ENCODE data around the gene MEDAG.

Gene MEDAG

DNA sequence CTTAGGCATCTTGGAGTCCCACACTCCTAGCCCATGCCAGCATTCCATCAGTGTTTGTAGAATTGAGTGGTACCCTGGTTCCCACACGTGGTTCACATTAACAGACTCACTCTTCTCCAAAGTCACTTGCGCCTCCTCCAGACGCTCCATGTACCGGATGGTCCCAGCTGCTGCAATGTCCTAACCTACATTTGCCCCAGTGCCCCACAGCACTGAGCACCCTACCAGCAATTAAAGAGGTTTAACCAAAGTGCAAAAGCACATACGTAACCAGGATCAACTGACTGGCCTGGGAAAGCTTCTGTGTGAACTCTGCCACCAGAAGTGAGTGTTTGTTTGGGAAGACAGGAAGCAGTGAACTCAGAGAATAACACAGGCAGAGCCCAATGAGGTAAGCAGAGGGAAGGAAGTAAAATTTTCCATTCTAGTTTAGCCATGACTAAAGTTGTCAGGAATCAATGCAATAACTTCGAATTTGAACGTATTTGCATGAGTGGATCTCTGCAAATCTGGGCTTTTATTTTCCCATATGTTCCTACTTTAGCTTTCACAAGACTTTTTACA lies 7.3 kb upstream of the MEDAG start:
- TF ChIP-seq POLR2A (IDR thresholded peaks at IDR 0.05; ENCODE audit: low read depth, low read length) (no peak), SPI1 (IDR thresholded peaks at IDR 0.05; ENCODE audit: low read depth, low read length) (no peak), TAF1 (IDR thresholded peaks at IDR 0.05; ENCODE audit: low read depth, low read length) (no peak)
- DNase-seq (ENCODE audit: insufficient read length, low spot score), result no peak
- FAIRE-seq, result no peak

DNA sequence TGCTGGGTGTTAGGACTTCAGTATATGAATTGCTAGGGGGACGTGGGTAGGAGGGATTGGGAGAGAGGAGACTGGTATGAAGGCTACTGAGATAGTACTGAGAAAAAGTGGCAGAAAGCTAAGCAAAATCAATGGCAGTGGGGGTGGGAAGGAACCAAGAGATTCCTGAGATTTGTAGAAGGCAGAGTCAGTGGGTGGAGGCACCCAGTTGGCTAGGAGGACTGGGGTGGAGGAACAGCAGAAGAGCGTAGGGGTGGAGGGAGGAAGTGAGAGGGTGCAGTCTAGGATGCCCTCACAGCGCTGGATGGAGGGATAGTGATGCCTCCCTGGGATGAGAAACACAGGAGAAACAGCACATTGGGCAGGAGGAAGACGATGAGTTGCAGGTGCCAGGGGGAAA lies 5.6 kb upstream of the MEDAG start:
- DNase-seq (ENCODE audit: insufficient read length, low spot score) (no peak), FAIRE-seq (no peak)
- no peak for TF ChIP-seq POLR2A (IDR thresholded peaks at IDR 0.05; ENCODE audit: low read depth, low read length)
- no peak for TF ChIP-seq PAX5 (IDR thresholded peaks at IDR 0.05; ENCODE audit: insufficient read depth, low read length, severe bottlenecking)

DNA sequence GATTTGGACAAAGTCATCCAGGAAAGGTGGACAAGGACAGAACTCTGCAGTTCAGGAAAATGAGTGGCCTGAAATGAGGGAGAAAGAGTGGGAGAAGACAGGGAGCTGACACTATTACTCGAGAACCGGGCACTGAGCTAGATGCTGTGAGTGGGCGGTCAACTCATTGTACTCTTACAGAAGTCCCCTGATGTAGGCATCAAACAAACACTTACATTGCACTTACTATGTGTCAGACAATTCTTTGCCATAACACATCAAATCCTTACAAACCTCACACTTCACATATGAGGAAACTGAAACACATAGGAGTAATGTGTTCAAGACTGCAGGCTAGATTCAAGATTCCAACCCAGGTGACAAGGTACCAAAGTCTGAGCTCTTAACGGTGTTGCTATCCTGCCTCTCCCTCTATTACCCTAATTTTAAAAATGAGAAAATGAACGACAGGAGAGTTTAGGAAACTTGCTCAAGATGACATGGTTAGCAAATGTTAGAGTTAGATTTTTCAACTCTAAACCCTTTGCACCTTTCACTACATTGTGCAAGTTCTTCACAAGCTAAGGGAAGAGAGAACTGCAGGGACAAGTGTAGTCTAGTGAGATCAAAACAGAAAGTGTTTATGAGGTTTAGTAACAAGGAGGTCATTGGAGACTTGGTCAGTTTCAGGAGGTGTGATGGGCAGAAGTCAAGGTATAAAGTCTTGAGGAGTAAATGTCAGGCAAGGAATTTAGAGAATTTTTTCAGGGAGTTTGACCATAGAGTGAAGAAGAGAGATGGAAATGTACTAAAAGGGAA lies 4.9 kb upstream of the MEDAG start:
- FAIRE-seq (no peak), DNase-seq (ENCODE audit: insufficient read length, low spot score) (no peak)
- no peak for TF ChIP-seq POLR2AphosphoS5 (IDR thresholded peaks at IDR 0.05; ENCODE audit: low read depth, low read length)
- no peak for TF ChIP-seq POU2F2 (IDR thresholded peaks at IDR 0.05; ENCODE audit: low read depth, low read length)
- no peak for TF ChIP-seq TAF1 (IDR thresholded peaks at IDR 0.05; ENCODE audit: low read depth, low read length)
- no peak for TF ChIP-seq SPI1 (IDR thresholded peaks at IDR 0.05; ENCODE audit: low read depth, low read length)
- TF ChIP-seq POLR2A (IDR thresholded peaks at IDR 0.05; ENCODE audit: low read depth, low read length), result no peak
- TF ChIP-seq PAX5 (IDR thresholded peaks at IDR 0.05; ENCODE audit: insufficient read depth, low read length, severe bottlenecking), result no peak

DNA sequence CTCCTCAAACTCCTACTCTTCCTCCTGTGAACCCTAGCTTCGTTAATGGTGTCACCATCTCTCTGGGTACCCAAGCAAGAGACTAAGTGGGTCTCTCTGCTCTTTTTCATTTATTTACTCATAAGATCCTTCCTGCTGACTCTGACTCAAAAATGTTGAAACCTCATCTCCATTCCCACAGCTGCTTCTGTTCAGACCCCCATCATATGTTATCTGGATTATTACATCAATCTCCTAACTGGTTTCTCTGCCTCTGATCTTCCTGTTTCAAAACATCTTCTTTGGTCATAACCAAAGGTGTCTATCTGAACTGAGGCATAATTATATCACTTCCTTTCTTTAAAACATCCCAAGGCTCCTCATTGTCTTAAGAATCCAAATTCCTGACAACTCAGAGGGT lies 2.0 kb upstream of the MEDAG start:
- FAIRE-seq (no peak), DNase-seq (ENCODE audit: insufficient read length, low spot score) (no peak)
- TF ChIP-seq POU2F2 (IDR thresholded peaks at IDR 0.05; ENCODE audit: low read depth, low read length) (no peak), POLR2A (IDR thresholded peaks at IDR 0.05; ENCODE audit: low read depth, low read length) (no peak)

DNA sequence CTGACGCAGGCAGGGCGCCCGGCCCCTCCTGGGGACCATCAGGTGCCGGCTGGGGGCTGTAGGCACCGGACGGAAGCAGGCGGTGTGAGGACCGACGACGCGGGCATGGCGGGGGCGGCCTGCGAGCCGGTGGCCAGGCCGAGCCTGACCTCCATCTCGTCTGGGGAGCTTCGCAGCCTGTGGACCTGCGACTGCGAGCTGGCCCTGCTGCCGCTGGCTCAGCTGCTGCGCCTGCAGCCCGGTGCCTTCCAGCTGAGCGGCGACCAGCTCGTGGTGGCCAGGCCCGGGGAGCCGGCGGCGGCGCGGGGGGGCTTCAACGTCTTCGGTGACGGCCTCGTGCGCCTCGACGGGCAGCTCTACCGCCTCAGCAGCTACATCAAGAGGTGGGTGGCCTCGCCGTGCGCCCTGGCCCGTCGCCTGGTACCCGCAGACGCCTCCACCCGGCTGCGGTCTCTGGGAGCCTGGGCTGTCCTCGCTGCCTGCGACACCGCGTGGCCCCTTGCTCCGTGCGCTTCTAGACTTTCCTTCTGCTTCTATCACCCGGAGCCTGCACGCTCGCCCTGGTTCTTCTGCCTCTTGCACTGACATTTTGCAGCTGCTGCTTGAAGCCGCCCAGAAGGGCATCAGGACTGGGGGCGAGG lies 460 bp downstream of the MEDAG start:
- DNase-seq (ENCODE audit: insufficient read length, low spot score) (no peak), FAIRE-seq (no peak)
- TF ChIP-seq TAF1 (IDR thresholded peaks at IDR 0.05; ENCODE audit: low read depth, low read length) (no peak), POLR2A (IDR thresholded peaks at IDR 0.05; ENCODE audit: low read depth, low read length) (no peak), POU2F2 (IDR thresholded peaks at IDR 0.05; ENCODE audit: low read depth, low read length) (no peak), SPI1 (IDR thresholded peaks at IDR 0.05; ENCODE audit: low read depth, low read length) (no peak), PAX5 (IDR thresholded peaks at IDR 0.05; ENCODE audit: insufficient read depth, low read length, severe bottlenecking) (no peak), POLR2AphosphoS5 (IDR thresholded peaks at IDR 0.05; ENCODE audit: low read depth, low read length) (no peak)

DNA sequence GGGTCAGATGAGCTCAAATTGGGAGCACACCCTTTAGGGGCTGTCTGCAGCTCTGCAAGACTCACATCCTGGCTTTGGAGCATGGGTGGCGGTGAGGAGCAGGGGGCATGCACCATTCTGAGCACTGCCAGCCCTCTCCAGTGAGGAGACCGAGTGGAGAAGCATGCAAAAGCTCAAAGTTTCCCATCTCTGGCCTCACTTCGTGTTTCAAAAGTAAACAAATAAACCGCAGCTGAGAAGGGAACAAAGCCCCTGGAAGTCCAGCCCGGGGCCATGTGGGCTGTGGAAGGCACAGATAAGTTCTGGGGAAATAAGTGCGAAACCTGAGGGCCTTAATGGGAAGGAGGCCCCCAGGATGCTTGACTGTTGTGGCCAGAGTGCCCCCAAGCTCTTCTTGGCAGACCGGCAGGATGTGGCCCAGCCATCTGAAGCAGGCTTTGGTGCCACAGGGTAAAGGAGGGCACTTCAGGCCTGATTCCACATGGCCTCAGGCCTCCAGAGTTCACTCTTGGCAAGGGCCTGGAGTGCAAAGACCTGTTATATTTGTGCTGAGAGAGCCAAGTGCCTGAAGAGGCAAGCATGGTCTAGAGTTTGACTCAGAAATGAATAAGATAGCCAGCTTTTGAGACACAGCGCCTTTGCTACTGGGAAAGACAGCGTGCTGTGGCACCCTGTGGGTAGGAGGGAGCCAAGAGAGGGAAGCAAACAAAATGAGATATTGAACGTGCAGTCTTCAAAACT lies 1.2 kb downstream of the MEDAG start:
- FAIRE-seq (no peak), DNase-seq (ENCODE audit: insufficient read length, low spot score) (no peak)
- no peak for TF ChIP-seq TAF1 (IDR thresholded peaks at IDR 0.05; ENCODE audit: low read depth, low read length)
- TF ChIP-seq PAX5 (IDR thresholded peaks at IDR 0.05; ENCODE audit: insufficient read depth, low read length, severe bottlenecking), result no peak
- no peak for TF ChIP-seq POU2F2 (IDR thresholded peaks at IDR 0.05; ENCODE audit: low read depth, low read length)
- TF ChIP-seq POLR2A (IDR thresholded peaks at IDR 0.05; ENCODE audit: low read depth, low read length), result no peak
- TF ChIP-seq SPI1 (IDR thresholded peaks at IDR 0.05; ENCODE audit: low read depth, low read length), result no peak
- no peak for TF ChIP-seq POLR2AphosphoS5 (IDR thresholded peaks at IDR 0.05; ENCODE audit: low read depth, low read length)

DNA sequence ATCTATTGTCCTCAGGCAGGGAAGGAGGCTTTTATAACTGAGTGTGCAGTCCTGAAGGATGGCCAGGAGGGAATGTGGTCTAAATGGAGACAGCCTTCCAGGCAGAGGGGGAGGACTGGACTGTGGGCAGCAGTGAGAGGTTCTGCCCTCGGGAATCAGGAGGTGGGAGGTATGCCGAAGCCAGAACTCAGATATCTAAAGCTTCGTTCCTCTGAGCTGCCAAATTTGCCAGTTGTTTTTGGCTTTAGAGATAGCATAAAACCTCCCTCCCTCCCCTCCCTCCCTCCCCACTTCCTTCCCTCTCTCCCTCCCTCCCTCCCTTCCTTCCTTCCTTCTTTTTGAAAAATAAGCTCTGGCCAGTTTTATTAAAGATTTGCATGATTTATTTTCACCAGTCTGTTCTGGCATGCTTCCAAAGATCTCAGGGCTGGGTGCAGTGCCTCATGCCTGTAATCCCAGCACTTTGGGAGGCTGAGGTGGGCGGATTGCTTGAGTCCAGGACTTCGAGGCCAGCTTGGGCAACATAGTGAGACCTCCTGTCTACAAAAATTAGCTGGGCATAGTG lies 2.4 kb downstream of the MEDAG start:
- no peak for DNase-seq (ENCODE audit: insufficient read length, low spot score)
- no peak for FAIRE-seq
- TF ChIP-seq SPI1 (IDR thresholded peaks at IDR 0.05; ENCODE audit: low read depth, low read length), result no peak
- TF ChIP-seq POLR2A (IDR thresholded peaks at IDR 0.05; ENCODE audit: low read depth, low read length), result no peak
- no peak for TF ChIP-seq PAX5 (IDR thresholded peaks at IDR 0.05; ENCODE audit: insufficient read depth, low read length, severe bottlenecking)
- no peak for TF ChIP-seq TAF1 (IDR thresholded peaks at IDR 0.05; ENCODE audit: low read depth, low read length)
- no peak for TF ChIP-seq POLR2AphosphoS5 (IDR thresholded peaks at IDR 0.05; ENCODE audit: low read depth, low read length)
- TF ChIP-seq POU2F2 (IDR thresholded peaks at IDR 0.05; ENCODE audit: low read depth, low read length), result no peak

DNA sequence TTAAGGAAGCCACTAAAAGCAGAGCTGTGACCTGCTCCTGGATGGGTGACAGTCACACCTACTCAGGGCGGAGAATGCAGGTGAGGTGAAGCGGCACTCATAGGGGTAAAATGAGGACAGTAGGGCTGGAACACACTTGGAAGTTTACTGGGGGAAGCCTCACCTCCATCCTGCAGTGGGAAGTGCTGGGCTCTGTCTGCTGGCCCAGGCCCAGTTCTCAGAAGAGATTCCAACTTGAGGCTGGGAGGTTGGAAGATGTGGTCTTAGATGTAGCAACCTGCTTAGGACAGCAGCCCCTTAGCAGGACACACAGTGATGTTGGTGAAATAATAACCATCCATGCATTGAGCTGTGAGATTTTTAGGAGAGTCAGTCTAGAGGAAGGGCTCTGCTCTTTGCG lies 4.6 kb downstream of the MEDAG start:
- TF ChIP-seq POLR2AphosphoS5 (IDR thresholded peaks at IDR 0.05; ENCODE audit: low read depth, low read length) (no peak), POU2F2 (IDR thresholded peaks at IDR 0.05; ENCODE audit: low read depth, low read length) (no peak), SPI1 (IDR thresholded peaks at IDR 0.05; ENCODE audit: low read depth, low read length) (no peak), PAX5 (IDR thresholded peaks at IDR 0.05; ENCODE audit: insufficient read depth, low read length, severe bottlenecking) (no peak), TAF1 (IDR thresholded peaks at IDR 0.05; ENCODE audit: low read depth, low read length) (no peak), POLR2A (IDR thresholded peaks at IDR 0.05; ENCODE audit: low read depth, low read length) (no peak)
- no peak for DNase-seq (ENCODE audit: insufficient read length, low spot score)
- FAIRE-seq, result no peak
